ENCODE results near the gene DNM1.
"Not testable (repeated sequence)": the region's sequence is repeated elsewhere in the genome, so short reads cannot be mapped to it uniquely, and the experiment has no call there.

Gene DNM1

GRCh38 chr9:128253140-128253990 is 50.2 kb downstream of the DNM1 start:
- DNase-seq = no peak

GRCh38 chr9:128253991-128254346 is 50.8 kb downstream of the DNM1 start:
- DNase-seq = no peak

- no peak for DNase-seq
Measured at GRCh38 chr9:128254362-128254761, 51.2 kb downstream of the DNM1 start.

GRCh38 chr9:128254855-128255759 is 51.9 kb downstream of the DNM1 start:
- DNase-seq = peak; percentile 40 to 53

- DNase-seq = no peak
Measured at GRCh38 chr9:128257086-128257825, 54.1 kb downstream of the DNM1 start.

GRCh38 chr9:128257907-128258306 is 54.7 kb downstream of the DNM1 start:
- no peak for DNase-seq

GRCh38 chr9:128258326-128258725 is 55.1 kb downstream of the DNM1 start:
- DNase-seq = no peak

GRCh38 chr9:128259156-128259555 is 56.0 kb downstream of the DNM1 start:
- no peak for DNase-seq

- DNase-seq = no peak
Measured at GRCh38 chr9:128260340-128260739, 57.2 kb downstream of the DNM1 start.

- DNase-seq = no peak
Measured at GRCh38 chr9:128262687-128263086, 59.5 kb downstream of the DNM1 start.

GRCh38 chr9:128265348-128265847 is 62.2 kb downstream of the DNM1 start:
- DNase-seq = no peak

GRCh38 chr9:128266868-128267590 is 63.9 kb downstream of the DNM1 start:
- no peak for DNase-seq

- no peak for DNase-seq
Measured at GRCh38 chr9:128271112-128271511, 67.9 kb downstream of the DNM1 start.

- no peak for DNase-seq
Measured at GRCh38 chr9:128271512-128271911, 68.3 kb downstream of the DNM1 start.

GRCh38 chr9:128274245-128274644 is 71.1 kb downstream of the DNM1 start:
- DNase-seq = no peak

- no peak for DNase-seq
Measured at GRCh38 chr9:128275198-128276007, 72.2 kb downstream of the DNM1 start, which contains the start of gene GOLGA2. Gene GOLGA2 (minus strand): TSS chr9:128276007. CDS start chr9:128275976, 31 bp downstream.

GRCh38 chr9:128276008-128276573 is 72.9 kb downstream of the DNM1 start, which contains the start of gene SWI5:
Gene SWI5 (plus strand): TSS chr9:128276276.
- DNase-seq = peak; percentile 100

- peak in 1 of 2 experiments; percentile 9 for DNase-seq
Measured at GRCh38 chr9:128276574-128277270, 73.5 kb downstream of the DNM1 start.

GRCh38 chr9:128279088-128280073 is 76.2 kb downstream of the DNM1 start:
- not testable (repeated sequence) for DNase-seq

All from activated CD4-positive, alpha-beta T cell treated with anti-CD3 and anti-CD28 coated beads, Interleukin-2, amount 50 U/mL, for 4 hours (primary cell).